Measurements from ENCODE around the gene KIF21B.

Gene KIF21B

DNA sequence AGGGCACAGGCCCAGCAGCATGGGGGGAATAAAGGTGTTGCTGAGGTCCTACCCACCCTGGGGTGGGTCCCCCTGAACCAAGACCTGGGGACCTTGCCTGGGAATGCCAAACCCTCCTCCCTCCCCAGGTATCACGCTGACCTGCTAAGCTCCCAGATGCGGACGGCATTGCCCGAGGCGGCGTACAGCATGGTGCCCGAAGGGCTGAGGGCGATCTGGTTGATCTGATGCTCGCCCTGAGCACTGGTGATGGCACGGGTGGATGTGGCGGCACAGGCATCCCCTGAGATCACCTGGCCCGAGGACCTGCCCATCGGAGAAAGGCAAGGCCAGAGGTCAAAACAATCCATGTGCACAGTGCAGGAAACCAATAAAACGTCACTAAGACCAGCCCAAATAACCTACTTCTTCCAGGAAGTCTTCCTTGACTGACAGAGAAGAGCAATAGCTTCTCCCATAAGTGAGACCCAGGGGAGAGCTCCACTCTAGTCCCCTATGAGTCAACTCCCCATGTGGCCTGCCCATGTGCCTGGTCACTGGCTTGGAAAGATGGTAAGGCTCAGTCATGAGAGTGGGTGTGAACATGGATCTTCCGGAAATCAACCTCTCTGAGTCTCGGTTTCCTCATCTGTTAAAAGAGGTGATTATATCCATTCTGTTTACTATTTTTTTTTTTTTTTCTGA, 46.3 kb downstream of the KIF21B start:
- peaks cover 1% of the 10 kb centered on the region for H3K4me1 Mint-ChIP-seq
- H3K27ac Mint-ChIP-seq = no peak overlapping the region
- no peaks in the 10 kb centered on the region for H3K9me3 Mint-ChIP-seq
- H3K36me3 Mint-ChIP-seq = peaks cover 74% of the 10 kb centered on the region
- H3K27me3 Mint-ChIP-seq = no peaks in the 10 kb centered on the region
- ATAC-seq = no peak
- H3K4me3 Mint-ChIP-seq = no peak overlapping the region

- H3K36me3 Mint-ChIP-seq = peaks cover 69% of the 10 kb centered on the region
- no peak overlapping the region for H3K4me3 Mint-ChIP-seq
- H3K4me1 Mint-ChIP-seq = peaks cover 7% of the 10 kb centered on the region
- no peak overlapping the region for H3K27ac Mint-ChIP-seq
- H3K27me3 Mint-ChIP-seq = no peaks in the 10 kb centered on the region
- H3K9me3 Mint-ChIP-seq = no peaks in the 10 kb centered on the region
- no peak for ATAC-seq
Measured at GRCh38 chr1:200976634-200977033, 46.9 kb downstream of the KIF21B start.

DNA sequence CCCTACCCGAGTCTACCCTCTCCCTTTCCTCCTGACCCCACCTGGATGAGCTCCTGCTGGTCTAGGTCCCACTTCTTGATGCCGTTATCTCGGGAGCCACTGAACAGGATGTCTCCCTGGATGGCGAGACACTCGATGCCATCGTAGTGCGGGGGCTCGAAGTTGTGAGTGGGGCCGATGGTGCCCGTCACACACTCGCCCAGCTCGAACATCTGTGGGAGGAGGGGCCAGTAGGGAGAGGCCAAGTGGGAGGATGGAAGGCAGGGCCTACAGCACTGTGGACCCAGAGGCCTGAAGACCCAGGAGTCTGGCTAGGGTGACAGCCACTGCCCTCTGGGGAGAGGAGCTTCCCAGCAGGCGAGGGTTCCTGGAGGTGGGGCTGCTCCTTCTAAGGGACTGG, 48.1 kb downstream of the KIF21B start:
- Mint-ChIP-seq H3K9me3 (no peaks in the 10 kb centered on the region), H3K4me1 (peaks cover 18% of the 10 kb centered on the region), H3K27me3 (no peaks in the 10 kb centered on the region), H3K36me3 (peaks cover 65% of the 10 kb centered on the region), H3K27ac (no peak overlapping the region), H3K4me3 (no peak overlapping the region)
- ATAC-seq = no peak

GRCh38 chr1:200974711-200975110, 48.8 kb downstream of the KIF21B start:
- H3K9me3 Mint-ChIP-seq = no peaks in the 10 kb centered on the region
- ATAC-seq = no peak
- H3K4me3 Mint-ChIP-seq = no peak overlapping the region
- peaks cover 61% of the 10 kb centered on the region for H3K36me3 Mint-ChIP-seq
- H3K27ac Mint-ChIP-seq = no peak overlapping the region
- no peaks in the 10 kb centered on the region for H3K27me3 Mint-ChIP-seq
- peaks cover 25% of the 10 kb centered on the region for H3K4me1 Mint-ChIP-seq

DNA sequence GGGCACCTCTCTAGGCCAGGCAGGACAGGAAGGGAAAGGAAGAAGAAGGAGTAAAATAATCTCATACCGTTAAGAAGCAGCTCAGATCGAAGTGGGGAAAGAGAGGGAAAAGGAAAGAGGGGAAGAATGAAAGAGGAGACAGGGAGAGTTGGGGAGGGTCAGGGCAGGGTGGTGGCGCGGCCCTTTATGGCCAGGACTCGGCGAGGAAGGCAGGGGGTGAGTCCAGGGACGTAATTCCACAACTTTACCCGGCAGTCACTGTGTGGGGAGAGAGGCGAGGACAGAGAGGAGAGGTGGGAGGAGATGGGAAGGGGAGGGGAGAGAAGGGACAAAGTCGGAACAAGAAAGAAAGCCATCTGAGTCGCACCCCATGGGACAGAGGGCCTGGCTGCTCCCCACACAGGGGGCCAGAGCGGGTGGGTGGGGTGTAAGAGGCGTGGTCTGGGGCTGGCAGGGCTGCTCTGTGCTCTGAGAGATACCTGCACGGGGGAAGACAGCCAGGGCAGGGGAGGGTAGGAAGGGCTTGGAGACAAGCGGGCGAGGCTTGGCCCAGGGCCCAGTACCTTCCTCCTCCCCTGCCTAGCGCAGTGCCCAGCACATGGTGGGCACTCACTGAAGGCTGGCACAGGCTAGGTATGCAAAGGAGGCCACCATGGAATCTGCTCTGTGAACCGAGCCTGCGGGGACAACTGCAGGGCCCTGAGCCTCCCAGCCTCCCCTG, 49.4 kb downstream of the KIF21B start:
- H3K4me1 Mint-ChIP-seq = peaks cover 31% of the 10 kb centered on the region
- H3K9me3 Mint-ChIP-seq = no peaks in the 10 kb centered on the region
- no peak overlapping the region for H3K4me3 Mint-ChIP-seq
- H3K27ac Mint-ChIP-seq = no peak overlapping the region
- no peak for ATAC-seq
- H3K36me3 Mint-ChIP-seq = peaks cover 56% of the 10 kb centered on the region
- H3K27me3 Mint-ChIP-seq = no peaks in the 10 kb centered on the region

DNA sequence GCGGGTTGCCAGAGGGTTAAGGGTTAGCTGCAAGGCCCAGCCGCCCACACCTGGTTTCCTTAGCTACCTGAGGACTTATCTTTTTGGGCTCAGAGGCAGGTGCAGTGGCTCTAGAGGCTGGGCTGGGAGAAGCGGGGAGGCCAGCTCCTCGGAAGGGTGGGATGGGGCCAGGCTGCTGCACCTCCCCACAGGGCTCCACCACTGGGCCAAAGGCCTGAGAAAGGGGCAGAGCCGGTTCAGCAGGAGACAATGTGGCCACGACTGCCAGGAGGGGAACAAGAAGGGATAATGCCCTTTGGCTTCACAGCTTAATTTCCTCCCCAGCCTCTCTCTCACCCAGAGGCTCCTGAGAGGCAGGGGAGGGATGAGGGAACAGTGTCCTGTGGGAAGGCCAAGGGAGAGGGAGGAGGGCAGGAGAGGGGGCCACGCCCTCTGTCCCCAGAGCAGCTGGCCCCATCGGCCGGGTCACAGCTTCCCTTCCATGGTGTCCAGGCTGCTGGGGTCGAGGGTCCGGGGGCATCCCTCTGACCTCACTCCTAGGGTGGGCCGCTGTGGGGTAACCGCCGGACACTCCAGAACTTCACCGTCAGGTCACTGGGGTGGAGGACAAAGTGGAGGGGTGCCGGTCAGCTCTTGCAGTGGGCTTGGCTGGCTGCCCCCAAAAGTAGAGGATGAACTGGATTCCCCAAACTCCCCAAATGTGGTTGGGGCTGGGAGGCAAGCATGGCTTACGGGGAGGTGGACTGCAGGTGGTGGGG, 50.4 kb downstream of the KIF21B start:
- Mint-ChIP-seq H3K4me3 (no peak overlapping the region), H3K9me3 (no peaks in the 10 kb centered on the region), H3K36me3 (peaks cover 54% of the 10 kb centered on the region), H3K27me3 (no peaks in the 10 kb centered on the region), H3K27ac (no peak overlapping the region), H3K4me1 (peaks cover 31% of the 10 kb centered on the region)
- ATAC-seq = no peak

GRCh38 chr1:200971955-200972711, 51.4 kb downstream of the KIF21B start:
- no peaks in the 10 kb centered on the region for H3K27me3 Mint-ChIP-seq
- H3K4me1 Mint-ChIP-seq = peaks cover 31% of the 10 kb centered on the region
- H3K36me3 Mint-ChIP-seq = peaks cover 48% of the 10 kb centered on the region
- no peaks in the 10 kb centered on the region for H3K9me3 Mint-ChIP-seq
- no peak overlapping the region for H3K4me3 Mint-ChIP-seq
- no peak for ATAC-seq
- peak overlapping the region; percentile 56 for H3K27ac Mint-ChIP-seq

DNA sequence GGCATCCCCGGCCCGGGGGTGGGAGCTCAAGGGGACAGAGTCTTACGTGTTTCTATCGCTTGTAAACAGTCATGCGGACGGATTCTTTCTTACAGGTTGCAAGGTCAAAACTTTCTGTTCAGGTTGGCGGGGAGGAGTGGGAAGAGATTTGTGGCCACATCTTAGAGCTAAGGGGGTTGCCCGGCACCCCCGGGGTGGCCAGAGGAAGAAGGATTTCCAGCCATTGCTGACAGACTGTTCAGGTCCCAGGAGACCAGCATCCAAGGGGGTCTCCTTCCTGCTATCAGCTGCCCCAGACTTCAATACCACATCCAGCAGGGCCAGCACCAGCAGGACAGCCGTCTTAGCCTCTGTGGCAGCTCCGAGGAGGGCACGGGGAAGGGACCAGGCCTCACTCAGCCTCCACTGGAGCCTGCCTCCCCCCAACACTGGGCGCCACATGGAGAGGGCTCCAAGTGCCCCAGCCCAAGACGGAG, 52.0 kb downstream of the KIF21B start:
- Mint-ChIP-seq H3K9me3 (no peaks in the 10 kb centered on the region), H3K4me3 (no peak overlapping the region), H3K4me1 (peaks cover 31% of the 10 kb centered on the region), H3K36me3 (peaks cover 42% of the 10 kb centered on the region), H3K27ac (peak overlapping the region; percentile 56), H3K27me3 (no peaks in the 10 kb centered on the region)
- ATAC-seq = peak; percentile 50

- Mint-ChIP-seq H3K27me3 (no peaks in the 10 kb centered on the region), H3K36me3 (peaks cover 40% of the 10 kb centered on the region), H3K9me3 (no peaks in the 10 kb centered on the region), H3K27ac (peak overlapping the region; percentile 13), H3K4me1 (peaks cover 31% of the 10 kb centered on the region), H3K4me3 (no peak overlapping the region)
- ATAC-seq = no peak
Measured at GRCh38 chr1:200970771-200971427, 52.6 kb downstream of the KIF21B start.

DNA sequence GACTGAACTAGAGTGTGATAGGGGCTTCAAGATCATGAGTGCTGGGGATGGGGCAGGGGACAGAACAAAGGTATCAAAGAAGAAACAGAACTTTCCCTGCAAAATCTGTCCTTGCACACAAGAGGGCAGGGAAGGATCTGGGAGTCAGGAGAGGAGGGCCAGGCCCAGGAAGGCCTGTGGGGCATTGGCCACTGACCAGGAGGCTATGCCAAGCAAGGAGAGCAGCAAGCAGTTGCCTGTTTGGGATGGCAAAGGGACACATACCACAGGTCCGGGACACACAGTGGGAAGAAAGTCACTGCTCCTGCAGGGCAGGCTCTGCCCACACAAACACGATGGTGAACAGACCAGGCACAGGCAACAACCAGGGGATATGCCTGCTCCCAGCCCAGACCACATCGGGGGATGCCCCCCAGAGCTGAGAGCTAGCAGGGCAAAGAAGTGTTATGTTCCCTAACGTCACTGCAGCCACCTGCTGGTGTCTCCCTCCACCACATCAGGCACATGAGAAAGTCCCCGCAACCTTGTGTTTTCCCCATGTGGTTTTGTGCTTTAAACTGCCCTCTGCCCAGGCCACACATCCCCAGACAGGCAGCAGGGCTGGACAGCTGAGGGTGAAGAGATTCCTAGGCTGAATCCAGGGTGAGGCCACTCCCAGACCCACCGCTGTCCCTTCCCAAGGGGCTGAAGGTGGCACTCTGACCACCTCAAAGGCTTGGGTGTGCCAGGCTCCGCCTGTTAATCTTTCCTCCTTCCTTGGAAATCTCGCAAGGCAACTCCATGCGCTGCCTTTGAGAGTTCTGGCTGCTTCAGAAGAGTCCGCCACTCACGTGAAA, 53.6 kb downstream of the KIF21B start:
- H3K36me3 Mint-ChIP-seq = peaks cover 32% of the 10 kb centered on the region
- no peaks in the 10 kb centered on the region for H3K9me3 Mint-ChIP-seq
- ATAC-seq = peak; percentile 83
- no peak overlapping the region for H3K4me3 Mint-ChIP-seq
- peak overlapping the region; percentile 13 for H3K27ac Mint-ChIP-seq
- peaks cover 31% of the 10 kb centered on the region for H3K4me1 Mint-ChIP-seq
- no peaks in the 10 kb centered on the region for H3K27me3 Mint-ChIP-seq

- Mint-ChIP-seq H3K9me3 (no peaks in the 10 kb centered on the region), H3K36me3 (peaks cover 20% of the 10 kb centered on the region), H3K27me3 (no peaks in the 10 kb centered on the region), H3K4me1 (peaks cover 31% of the 10 kb centered on the region), H3K27ac (peak overlapping the region; percentile 13), H3K4me3 (no peak overlapping the region)
- no peak for ATAC-seq
Measured at GRCh38 chr1:200968469-200969410, 54.8 kb downstream of the KIF21B start.

DNA sequence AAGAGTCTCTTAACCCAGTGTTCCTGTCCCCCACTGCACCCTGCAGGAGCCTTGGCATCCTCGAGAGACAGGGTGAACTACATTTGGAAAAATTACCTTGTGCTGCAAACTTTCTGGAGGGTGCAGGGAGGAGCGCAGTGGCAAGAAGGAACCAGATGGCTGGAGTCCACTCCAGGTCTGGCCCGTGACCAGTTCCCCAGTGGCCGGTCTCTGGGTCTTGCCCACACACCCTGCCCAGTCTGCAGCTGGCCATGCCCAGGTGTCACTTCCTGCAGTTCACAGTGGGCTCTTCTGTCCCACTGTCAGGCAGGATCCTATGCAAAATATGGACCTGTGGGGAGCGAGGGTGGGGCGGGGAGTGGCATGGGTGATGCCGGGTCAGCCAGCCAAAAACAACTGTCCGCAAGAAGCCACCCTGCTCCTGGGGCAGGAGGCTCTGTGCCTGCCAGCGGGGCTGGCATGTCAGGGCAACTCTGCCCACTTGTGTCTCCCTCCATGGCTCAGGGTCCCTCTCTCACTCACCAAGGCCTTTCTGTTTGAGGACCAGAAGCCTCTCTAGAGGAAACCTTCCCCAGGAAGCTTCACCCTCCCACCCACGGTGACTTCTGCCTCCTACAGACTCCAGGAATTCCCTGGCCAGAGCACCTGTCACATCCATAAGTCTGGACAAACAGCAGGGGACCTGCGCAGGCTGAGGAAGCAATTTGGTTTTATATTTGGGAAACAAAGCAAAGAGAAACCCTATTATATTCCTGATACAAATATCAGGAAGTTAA, 55.6 kb downstream of the KIF21B start:
- Mint-ChIP-seq H3K9me3 (no peaks in the 10 kb centered on the region), H3K27me3 (no peaks in the 10 kb centered on the region), H3K4me1 (peaks cover 31% of the 10 kb centered on the region), H3K4me3 (no peak overlapping the region), H3K36me3 (peaks cover 11% of the 10 kb centered on the region), H3K27ac (no peak overlapping the region)
- no peak for ATAC-seq

All from stimulated activated memory B cell treated with anti-CD40 and anti-IgM and Interleukin-4, amounts not matched to agents 10 μg/mL and 1 μg/mL and 100 μg/mL, for 72 hours (primary cell).